ENCODE data around the gene OPA3. TPM values are rescaled to one million over a fixed set of nuclear protein-coding genes. Genes with fewer than 3 reads are reported as not detected.

The OPA3 gene
- total and polyA plus RNA-seq, 11 donors = 13.1 to 30.4 (median 22.3) TPM

DNA sequence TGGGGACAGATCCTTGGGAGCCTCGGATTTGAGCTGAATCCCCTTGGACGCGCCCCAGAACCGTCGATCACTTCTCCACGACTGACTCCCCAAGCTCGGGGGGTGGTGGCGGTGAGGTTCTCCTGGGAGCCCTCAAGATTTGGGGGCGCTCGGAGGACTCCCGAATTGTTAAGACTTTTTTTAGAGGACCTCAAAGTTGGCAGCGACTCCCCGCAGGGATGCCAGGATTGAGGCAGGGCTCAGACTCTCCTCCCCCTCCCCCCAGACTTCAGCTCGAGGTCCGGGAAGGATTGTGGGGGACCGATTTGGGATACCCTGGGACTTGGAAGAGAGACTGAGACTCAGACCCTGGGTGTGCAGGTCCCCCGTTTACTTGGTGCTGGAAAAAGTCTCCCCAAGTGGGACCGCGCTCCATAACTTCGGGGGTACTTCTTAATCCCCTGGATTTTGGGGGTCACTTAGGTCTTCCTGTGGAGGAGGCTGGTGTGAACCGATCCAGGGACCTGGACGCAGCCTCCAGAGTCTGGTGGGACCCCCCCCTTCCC, 76.7 kb downstream of the OPA3 start:
- ATAC-seq = no peak
- no peak for TF ChIP-seq POLR2A (IDR thresholded peaks at IDR 0.05)
- TF ChIP-seq, protein P1, sequence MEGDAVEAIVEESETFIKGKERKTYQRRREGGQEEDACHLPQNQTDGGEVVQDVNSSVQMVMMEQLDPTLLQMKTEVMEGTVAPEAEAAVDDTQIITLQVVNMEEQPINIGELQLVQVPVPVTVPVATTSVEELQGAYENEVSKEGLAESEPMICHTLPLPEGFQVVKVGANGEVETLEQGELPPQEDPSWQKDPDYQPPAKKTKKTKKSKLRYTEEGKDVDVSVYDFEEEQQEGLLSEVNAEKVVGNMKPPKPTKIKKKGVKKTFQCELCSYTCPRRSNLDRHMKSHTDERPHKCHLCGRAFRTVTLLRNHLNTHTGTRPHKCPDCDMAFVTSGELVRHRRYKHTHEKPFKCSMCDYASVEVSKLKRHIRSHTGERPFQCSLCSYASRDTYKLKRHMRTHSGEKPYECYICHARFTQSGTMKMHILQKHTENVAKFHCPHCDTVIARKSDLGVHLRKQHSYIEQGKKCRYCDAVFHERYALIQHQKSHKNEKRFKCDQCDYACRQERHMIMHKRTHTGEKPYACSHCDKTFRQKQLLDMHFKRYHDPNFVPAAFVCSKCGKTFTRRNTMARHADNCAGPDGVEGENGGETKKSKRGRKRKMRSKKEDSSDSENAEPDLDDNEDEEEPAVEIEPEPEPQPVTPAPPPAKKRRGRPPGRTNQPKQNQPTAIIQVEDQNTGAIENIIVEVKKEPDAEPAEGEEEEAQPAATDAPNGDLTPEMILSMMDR (IDR thresholded peaks at IDR 0.05) = no peak
- Histone ChIP-seq H3K4me3 (peak overlapping the region; percentile 78 to 100 (median 96)), H3K27me3 (no peaks in the 10 kb centered on the region), H3K4me1 (peaks cover 0 to 53% (median 23%) of the 10 kb centered on the region in 12 donors), H3K9me3 (no peaks in the 10 kb centered on the region), H3K27ac (peak overlapping the region; percentile 84 to 99 (median 96)), H3K36me3 (peaks cover 0 to 18% (median 0%) of the 10 kb centered on the region in 9 donors)
- DNase-seq = peak in 1 of 5 donors; percentile 50
- WGBS, 4 donors = 0% methylated on average over 12 to 22 of the region's 22 CpGs
- intact Hi-C loops (cut with DNase I) = loop anchor here in 3 of 10 donors (5.0 kb wide), 3 partner anchors 74 to 184 kb away; partner anchors contain the start of genes OPA3 (in 2 of the 3), QPCTL (in 1 of the 3) and SNRPD2 (in 1 of the 3)

DNA sequence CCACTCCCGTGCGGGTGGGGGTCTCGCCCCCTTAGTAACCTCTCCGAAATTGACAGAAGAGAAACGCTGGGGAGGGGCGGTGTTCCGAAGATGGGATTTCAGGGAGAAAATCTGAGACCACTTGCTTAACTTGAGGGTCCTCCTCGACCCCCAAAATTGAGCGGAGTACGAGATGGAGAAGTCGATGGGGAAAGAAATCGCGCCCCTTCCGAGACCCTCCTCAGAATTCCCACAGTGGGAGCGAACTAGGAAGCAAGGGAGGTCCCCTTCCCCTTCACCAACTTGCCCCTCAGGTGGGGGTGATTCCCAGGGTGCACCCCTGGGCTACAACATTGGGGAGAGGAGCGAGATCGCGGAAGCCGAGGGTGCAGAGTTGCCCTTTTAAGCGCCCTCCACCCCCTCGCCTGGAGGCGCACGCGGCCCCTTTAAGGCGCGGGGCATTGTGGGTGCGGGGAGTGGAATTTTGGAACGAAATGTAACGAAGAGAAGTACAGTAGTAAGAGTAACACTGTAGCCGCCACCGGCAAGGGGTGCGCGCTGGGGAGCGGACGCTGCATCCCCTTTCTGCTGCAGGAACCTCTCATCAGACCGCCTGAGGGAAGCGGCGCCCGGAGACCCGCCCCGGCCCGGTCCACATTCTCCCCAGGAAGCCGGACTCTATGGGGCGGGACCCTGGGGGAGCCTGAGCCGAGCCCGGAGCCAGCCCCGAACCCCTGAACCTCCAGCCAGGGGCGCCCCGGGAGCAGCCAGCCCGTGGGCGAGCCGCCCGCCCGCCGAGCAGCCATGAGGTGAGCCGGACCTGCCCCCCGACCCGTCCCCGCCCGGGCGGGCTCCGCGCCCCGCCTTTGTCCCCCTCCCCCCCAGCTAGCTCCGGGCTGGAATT, 77.4 kb downstream of the OPA3 start, which contains the start of gene VASP:
Gene VASP, plus strand, starts transcription at position 491 of the 883 bp plus-strand sequence. Its CDS starts 293 bp downstream, at position 784.
- Histone ChIP-seq H3K27ac (peak within 1 kb of the TSS; percentile 84 to 99 (median 96)), H3K36me3 (peaks cover 0 to 15% (median 0%) of the 10 kb centered on the region in 9 donors), H3K4me1 (peaks cover 0 to 53% (median 23%) of the 10 kb centered on the region in 12 donors), H3K4me3 (peak within 1 kb of the TSS; percentile 78 to 100 (median 96)), H3K27me3 (no peaks in the 10 kb centered on the region), H3K9me3 (no peaks in the 10 kb centered on the region)
- intact Hi-C loops (cut with DNase I) = loop anchor here in 3 of 10 donors (5.0 kb wide), 3 partner anchors 75 to 185 kb away; partner anchors contain the start of genes OPA3 (in 2 of the 3), QPCTL (in 1 of the 3) and SNRPD2 (in 1 of the 3)
- WGBS, 4 donors = 0 to 1% (median 1%) methylated on average over 34 to 65 of the region's 65 CpGs
- peak; percentile 89 to 93 (median 90) for DNase-seq
- peak; percentile 79 to 84 (median 81) for ATAC-seq
- TF ChIP-seq, protein P1 (IDR thresholded peaks at IDR 0.05) = no peak
- peak; percentile 38 to 95 for TF ChIP-seq POLR2A (IDR thresholded peaks at IDR 0.05)

DNA sequence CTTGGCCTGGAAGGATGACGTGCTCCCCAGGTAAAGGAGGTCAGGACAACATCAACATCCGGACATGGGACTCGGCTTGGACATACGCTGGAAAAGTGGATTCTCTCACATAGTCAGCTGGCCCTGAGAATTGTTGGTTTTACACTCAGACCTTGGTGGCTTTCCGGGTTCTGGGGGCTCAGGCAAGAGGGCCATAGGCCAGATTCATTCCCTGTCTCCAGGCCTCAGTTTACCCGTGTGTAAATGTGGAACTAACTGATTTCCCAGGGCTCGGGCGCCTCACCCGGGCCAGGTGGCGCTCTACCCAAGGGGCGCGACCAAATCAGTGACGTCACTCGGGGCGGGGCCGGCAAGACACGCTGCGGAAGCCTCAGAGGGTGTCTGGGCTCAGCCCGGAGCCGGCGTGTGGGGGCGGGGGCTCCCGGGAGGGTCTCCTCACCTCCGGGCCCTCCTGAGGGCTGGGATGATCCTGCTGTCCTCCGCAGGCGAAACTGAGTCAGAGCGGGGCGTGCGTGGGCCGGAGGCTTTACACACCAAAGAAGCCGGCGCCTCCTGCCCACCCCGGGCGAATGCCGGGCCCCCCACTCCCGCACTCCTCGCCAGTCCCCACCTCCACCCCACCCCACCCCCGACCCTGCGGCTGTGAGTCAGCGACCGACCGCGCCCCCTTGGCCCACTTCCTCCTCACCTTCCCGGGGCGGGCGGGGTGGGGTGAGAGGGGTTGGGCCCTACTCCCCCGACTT, 78.2 kb downstream of the OPA3 start:
- peak; percentile 65 to 78 for TF ChIP-seq POLR2A (IDR thresholded peaks at IDR 0.05)
- TF ChIP-seq, protein P1 (IDR thresholded peaks at IDR 0.05) = peak in 11 of 12 donors; percentile 17 to 75 (median 50)
- H3K36me3 ChIP-seq = peaks cover 0 to 13% (median 0%) of the 10 kb centered on the region in 9 donors
- H3K4me3 ChIP-seq = peak overlapping the region; percentile 78 to 100 (median 96)
- H3K27ac ChIP-seq = peak overlapping the region; percentile 84 to 99 (median 96)
- H3K9me3 ChIP-seq = no peaks in the 10 kb centered on the region
- peaks cover 0 to 50% (median 19%) of the 10 kb centered on the region in 12 donors for H3K4me1 ChIP-seq
- peak; percentile 71 to 86 (median 82) for ATAC-seq
- intact Hi-C loops (cut with DNase I) = loop anchor here in 3 of 10 donors (5.0 kb wide), 3 partner anchors 76 to 186 kb away; partner anchors contain the start of genes OPA3 (in 2 of the 3), QPCTL (in 1 of the 3) and SNRPD2 (in 1 of the 3)
- no peaks in the 10 kb centered on the region for H3K27me3 ChIP-seq
- peak; percentile 95 to 98 (median 97) for DNase-seq
- WGBS, 4 donors = 1 to 6% (median 2%) methylated on average over 9 to 47 of the region's 47 CpGs

Data from heart left ventricle (tissue), 16 donors.